ENCODE data around the gene SYNM. TPM values are rescaled to one million over a fixed set of nuclear protein-coding genes. Genes with fewer than 3 reads are reported as not detected.

The SYNM gene
- total RNA-seq, 4 donors from 2014 or later = 98.3 to 414 (median 158) TPM

DNA sequence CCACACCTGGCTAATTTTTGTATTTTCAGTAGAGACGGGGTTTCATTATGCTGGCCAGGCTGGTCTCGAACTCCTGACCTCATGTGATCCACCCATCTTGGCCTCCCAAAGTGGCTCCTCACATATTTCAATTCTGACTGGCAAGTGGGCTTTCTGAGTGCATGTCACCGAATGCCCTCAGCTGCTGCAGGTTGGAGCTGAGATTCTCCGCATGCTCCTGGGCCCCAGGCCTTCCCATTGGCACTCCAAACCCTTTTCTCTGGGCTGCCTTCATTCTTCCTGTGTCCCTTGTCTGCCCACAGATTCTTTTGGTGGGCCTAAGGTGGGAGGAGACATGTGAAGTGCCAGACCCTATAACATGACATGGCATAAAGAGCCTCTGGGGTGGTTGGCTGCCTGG lies 67.3 kb downstream of the SYNM start:
- no peaks in the 10 kb centered on the region for H3K27me3 ChIP-seq
- WGBS, 2 donors (ENCODE audit: low coverage in 1 of 2) = 90 to 100% methylated on average over 1 to 4 of the region's 4 CpGs
- no peaks in the 10 kb centered on the region for H3K9me3 ChIP-seq
- DNase-seq = no peak
- in situ Hi-C loops (cut with MboI; ENCODE audit: low pct_ligation_motif_present in 1 of 4, low pct_unique_long_range_greater_than_20kb in 1 of 4, low sequenced_read_pairs in 3 of 4) = no loop called here
- TF ChIP-seq POLR2A (IDR thresholded peaks at IDR 0.05) (no peak), POLR2AphosphoS5 (IDR thresholded peaks at IDR 0.05) (no peak), EP300 (IDR thresholded peaks at IDR 0.05; ENCODE audit: low read depth) (no peak)
- TF ChIP-seq, protein P1, sequence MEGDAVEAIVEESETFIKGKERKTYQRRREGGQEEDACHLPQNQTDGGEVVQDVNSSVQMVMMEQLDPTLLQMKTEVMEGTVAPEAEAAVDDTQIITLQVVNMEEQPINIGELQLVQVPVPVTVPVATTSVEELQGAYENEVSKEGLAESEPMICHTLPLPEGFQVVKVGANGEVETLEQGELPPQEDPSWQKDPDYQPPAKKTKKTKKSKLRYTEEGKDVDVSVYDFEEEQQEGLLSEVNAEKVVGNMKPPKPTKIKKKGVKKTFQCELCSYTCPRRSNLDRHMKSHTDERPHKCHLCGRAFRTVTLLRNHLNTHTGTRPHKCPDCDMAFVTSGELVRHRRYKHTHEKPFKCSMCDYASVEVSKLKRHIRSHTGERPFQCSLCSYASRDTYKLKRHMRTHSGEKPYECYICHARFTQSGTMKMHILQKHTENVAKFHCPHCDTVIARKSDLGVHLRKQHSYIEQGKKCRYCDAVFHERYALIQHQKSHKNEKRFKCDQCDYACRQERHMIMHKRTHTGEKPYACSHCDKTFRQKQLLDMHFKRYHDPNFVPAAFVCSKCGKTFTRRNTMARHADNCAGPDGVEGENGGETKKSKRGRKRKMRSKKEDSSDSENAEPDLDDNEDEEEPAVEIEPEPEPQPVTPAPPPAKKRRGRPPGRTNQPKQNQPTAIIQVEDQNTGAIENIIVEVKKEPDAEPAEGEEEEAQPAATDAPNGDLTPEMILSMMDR (IDR thresholded peaks at IDR 0.05) = no peak
- H3K27ac ChIP-seq = peak overlapping the region; percentile 83 to 92 (median 87)
- intact Hi-C loops (cut with DNase I; ENCODE audit: low total_unique reads) = loop anchor here (5.0 kb wide), 2 partner anchors 40 to 65 kb away; partner anchors contain the start of gene SYNM
- H3K36me3 ChIP-seq = peaks cover 0 to 6% (median 0%) of the 10 kb centered on the region in 4 donors
- H3K4me1 ChIP-seq = peaks cover 8 to 37% (median 15%) of the 10 kb centered on the region in 4 donors
- no peak overlapping the region for H3K4me3 ChIP-seq

GRCh38 chr15:99172989-99173388 lies 68.1 kb downstream of the SYNM start:
- Histone ChIP-seq H3K4me3 (no peak overlapping the region), H3K4me1 (peaks cover 8 to 30% (median 15%) of the 10 kb centered on the region in 4 donors), H3K9me3 (no peaks in the 10 kb centered on the region), H3K27ac (peak overlapping the region; percentile 83 to 92 (median 87)), H3K36me3 (peaks cover 0 to 6% (median 0%) of the 10 kb centered on the region in 4 donors), H3K27me3 (no peaks in the 10 kb centered on the region)
- in situ Hi-C loops (cut with MboI; ENCODE audit: low pct_ligation_motif_present in 1 of 4, low pct_unique_long_range_greater_than_20kb in 1 of 4, low sequenced_read_pairs in 3 of 4) (no loop called here), intact Hi-C loops (cut with DNase I; ENCODE audit: low total_unique reads) (loop anchor here (5.0 kb wide), 2 partner anchors 39 to 66 kb away; partner anchors contain the start of gene SYNM)
- no peak for DNase-seq
- 87 to 100% methylated on average over 2 to 3 of the region's 3 CpGs for WGBS, 2 donors (ENCODE audit: low coverage in 1 of 2)
- TF ChIP-seq POLR2A (IDR thresholded peaks at IDR 0.05) (no peak), EP300 (IDR thresholded peaks at IDR 0.05; ENCODE audit: low read depth) (no peak), POLR2AphosphoS5 (IDR thresholded peaks at IDR 0.05) (no peak)
- TF ChIP-seq, protein P1 (IDR thresholded peaks at IDR 0.05) = no peak

- no peak for DNase-seq
Observed at GRCh38 chr15:99174567-99175395, 69.9 kb downstream of the SYNM start.

DNA sequence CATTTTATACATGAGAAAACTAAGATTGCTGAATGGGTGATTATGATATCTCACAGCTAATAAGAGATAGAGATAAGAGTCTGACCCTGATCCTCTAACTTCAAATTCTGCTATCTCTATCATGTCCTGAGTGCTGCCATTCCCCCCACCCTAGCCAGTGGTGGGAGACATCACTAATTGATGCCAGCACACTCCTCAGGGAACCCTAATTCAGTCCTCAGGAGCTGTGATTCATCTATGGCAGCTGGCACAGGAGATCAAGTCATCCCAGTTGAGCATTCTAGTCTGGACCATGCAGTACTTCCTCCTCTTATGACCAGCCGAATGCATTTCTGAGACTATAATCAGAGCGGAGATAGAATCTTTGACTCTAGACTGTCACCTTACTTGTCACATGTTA lies 71.9 kb downstream of the SYNM start:
- intact Hi-C loops (cut with DNase I; ENCODE audit: low total_unique reads) (no loop called here), in situ Hi-C loops (cut with MboI; ENCODE audit: low pct_ligation_motif_present in 1 of 4, low pct_unique_long_range_greater_than_20kb in 1 of 4, low sequenced_read_pairs in 3 of 4) (no loop called here)
- Histone ChIP-seq H3K4me3 (no peak overlapping the region), H3K36me3 (peaks cover 0 to 6% (median 0%) of the 10 kb centered on the region in 4 donors), H3K27ac (peak overlapping the region; percentile 83 to 92 (median 87)), H3K27me3 (no peaks in the 10 kb centered on the region), H3K4me1 (peaks cover 2 to 18% (median 6%) of the 10 kb centered on the region in 4 donors), H3K9me3 (no peaks in the 10 kb centered on the region)
- DNase-seq = no peak
- 94% methylated on average over 2 of the region's 2 CpGs; no CpG with 5 or more reads in 1 of the 2 donors for WGBS, 2 donors (ENCODE audit: low coverage in 1 of 2)
- TF ChIP-seq POLR2A (IDR thresholded peaks at IDR 0.05) (no peak), EP300 (IDR thresholded peaks at IDR 0.05; ENCODE audit: low read depth) (no peak), POLR2AphosphoS5 (IDR thresholded peaks at IDR 0.05) (no peak)
- TF ChIP-seq, protein P1 (IDR thresholded peaks at IDR 0.05) = no peak

More at GRCh38 chr15:99174567-99175395, 69.9 kb downstream of the SYNM start:
- peak in 2 of 3 donors; percentile 25 to 42 for TF ChIP-seq POLR2AphosphoS5 (IDR thresholded peaks at IDR 0.05)
- TF ChIP-seq POLR2A (IDR thresholded peaks at IDR 0.05) = no peak
- peak overlapping the region; percentile 83 to 92 (median 87) for H3K27ac ChIP-seq
- peaks cover 0 to 6% (median 0%) of the 10 kb centered on the region in 4 donors for H3K36me3 ChIP-seq
- H3K27me3 ChIP-seq = no peaks in the 10 kb centered on the region
- no peaks in the 10 kb centered on the region for H3K9me3 ChIP-seq
- in situ Hi-C loops (cut with MboI; ENCODE audit: low pct_ligation_motif_present in 1 of 4, low pct_unique_long_range_greater_than_20kb in 1 of 4, low sequenced_read_pairs in 3 of 4) (no loop called here), intact Hi-C loops (cut with DNase I; ENCODE audit: low total_unique reads) (loop anchor here (5.0 kb wide), 2 partner anchors 38 to 67 kb away; partner anchors contain the start of gene SYNM)
- 46 to 77% methylated on average over 7 to 15 of the region's 15 CpGs for WGBS, 2 donors (ENCODE audit: low coverage in 1 of 2)
- peaks cover 2 to 17% (median 7%) of the 10 kb centered on the region in 4 donors for H3K4me1 ChIP-seq
- H3K4me3 ChIP-seq = no peak overlapping the region
